GM21526 (cell line): ENCODE measurements around the gene C2CD4B.

Experiments
- ATAC-seq: cut with Tn5 transposase; IDR thresholded peaks from one replicate; pipeline ENCODE4 v1.9.1; 2021; ENCODE audit warnings: moderate library complexity; ENCODE audit not compliant: unreplicated experiment, low FRiP score

C2CD4B gene

DNA sequence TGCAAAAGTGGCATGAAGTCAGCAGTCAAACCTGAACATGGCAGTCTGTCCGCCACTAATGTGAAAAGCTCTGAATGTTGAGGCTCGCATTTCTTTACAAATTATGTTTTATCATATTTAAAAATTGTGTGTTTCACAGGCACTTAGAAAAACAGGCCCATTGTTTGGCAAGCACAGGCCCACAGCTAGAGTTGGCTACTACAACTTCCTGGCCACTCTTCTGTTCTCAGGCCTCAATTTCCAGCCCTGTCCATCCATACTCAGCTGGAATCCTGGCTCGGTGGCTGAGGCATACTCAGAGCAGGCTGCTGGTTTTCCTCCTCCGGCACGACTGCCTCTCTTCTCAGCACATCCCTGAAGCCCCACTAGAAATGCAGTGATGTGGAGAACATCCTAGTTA lies 44.3 kb downstream of the C2CD4B start:
- ATAC-seq = no peak

DNA sequence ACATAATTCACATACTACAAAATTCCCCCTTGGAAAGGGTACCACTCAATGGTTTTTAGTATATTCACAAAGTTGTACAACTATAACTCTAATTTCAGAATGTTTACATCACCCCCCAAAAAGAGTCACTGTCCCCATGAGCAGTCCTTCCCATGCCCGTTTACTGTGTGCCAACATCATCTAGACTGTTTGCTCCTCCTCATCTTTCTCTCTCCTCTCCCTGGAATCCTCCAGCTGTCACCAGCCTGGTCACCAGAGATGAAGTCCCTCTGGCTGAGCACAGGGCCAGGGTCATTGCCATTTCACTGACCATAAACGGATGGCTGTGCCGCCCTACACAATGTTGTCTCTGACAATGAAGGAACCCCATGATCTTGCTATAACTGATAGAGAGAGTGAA lies 45.2 kb downstream of the C2CD4B start:
- no peak for ATAC-seq

DNA sequence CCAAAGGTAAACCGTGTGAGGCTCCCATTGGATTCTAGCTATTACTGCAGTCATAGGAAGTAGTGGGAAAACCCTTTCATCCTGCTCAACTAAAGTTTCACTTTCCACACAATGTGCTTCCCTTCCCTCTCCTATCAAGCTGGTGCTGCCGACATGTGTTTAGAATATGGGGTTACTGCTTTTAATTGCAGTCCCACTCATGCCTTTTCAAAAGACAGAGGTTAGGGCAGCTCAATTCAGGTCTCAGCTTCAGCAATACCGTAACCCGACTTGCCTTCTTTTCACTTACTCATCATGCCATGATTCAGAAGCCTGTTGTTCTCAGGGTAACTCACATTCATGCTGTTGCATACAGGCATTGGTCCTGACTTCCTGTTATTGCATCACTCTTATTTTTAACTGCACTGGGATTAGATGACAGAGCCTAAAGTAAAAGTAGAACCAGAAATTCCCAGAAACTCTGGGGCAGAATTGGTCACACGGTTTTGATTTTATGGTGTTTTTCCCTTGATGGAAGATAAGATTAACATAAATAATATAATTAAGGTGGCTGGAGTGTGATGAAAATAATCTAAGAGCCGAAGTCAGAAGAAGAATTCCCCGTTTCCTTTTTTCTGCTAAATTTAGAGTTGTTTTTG lies 45.7 kb downstream of the C2CD4B start:
- ATAC-seq = no peak

DNA sequence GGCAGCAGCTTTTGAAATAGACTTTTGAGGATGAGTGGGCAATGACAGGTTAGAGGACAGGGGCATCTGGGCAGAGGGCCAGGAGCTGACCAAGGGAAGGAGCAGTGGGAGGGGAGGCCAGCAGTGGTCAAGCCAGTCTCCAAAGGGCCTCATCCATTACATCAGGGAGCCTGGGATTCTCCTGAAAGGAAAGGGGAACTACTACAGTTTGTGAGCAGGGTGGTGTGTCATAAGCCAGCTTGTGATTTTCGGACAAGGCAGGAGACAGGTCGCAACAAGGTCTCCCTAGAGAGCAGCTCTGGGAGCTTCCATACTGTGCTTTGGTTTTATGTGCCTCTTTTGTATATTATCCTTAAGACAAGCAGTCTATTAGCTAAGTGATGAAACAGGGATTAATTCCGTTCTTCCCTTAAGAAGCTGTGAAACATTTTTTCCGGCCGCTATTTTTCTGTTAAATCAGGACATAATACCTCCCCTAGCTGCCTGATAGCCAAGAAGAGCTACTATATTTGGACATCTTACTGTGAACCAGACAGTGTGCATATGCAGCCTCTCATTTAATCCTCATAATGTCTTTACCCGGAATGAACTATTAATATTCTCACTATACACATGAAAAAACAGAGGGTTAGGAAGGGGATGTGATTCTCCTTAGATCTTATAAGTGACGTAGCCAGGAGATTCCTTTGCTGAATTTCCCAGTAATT lies 46.4 kb downstream of the C2CD4B start:
- ATAC-seq = no peak

DNA sequence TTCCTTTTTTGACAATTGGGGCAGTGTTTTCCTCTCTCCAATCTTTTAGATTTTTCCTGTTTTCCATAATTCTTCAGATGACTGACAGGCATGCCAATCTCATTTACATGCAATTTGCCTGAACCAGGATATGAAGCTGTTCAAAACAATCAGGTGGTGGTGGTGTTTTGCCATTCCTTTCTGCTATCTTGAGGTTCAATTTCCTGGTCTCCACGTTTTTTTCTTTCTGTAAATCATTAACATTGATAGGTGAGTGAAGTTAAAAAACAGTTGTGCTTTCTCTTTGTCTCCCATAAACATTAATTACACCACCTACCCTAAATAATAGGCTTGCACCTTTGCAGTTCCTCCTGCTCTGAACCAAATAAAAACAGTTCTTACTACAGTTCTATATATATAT lies 49.2 kb downstream of the C2CD4B start:
- ATAC-seq = no peak
